OCI-M2 (cell line): ENCODE measurements around the gene PPRC1.

Source experiments
- DNase-seq: peaks from one replicate; lab custom pipeline; 2025; ENCODE audit not compliant: unreplicated experiment; lab: John Stamatoyannopoulos, UW

Gene PPRC1

DNA sequence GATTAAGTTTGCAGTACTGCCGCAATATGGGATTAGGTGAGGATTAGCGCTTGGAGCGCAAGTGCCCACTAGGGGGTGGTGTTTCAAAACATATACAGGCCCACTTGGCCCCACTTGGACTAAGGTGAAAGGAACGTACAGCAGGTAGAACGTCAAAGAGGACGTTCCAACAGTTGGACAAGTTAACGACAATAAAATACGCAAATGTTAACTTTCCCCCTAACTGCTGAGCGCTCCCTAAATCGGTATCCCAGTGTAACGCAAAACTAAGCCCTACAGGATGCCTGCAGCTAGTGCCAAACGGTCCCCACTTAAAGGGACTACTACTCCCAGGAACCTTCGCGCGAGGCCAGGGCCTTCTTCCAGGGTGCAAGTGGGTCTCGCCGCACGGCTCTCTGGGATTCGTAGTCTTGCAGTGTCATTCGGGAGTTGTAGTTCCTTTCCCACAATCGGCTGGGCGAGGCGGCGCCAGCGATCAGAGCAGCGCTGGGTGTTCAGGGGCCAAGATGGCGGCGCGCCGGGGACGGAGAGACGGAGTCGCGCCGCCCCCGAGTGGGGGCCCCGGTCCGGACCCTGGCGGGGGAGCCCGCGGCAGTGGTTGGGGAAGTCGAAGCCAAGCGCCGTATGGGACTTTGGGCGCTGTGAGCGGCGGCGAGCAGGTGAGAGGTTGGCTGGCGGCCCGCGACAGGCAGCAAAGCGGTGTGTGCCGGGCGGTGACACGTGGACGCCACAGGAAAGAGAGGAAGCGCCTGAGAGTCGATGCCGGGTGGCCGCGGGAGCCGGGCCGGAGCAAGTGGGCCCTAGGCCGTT is at the start of gene PPRC1:
Gene PPRC1 (plus strand): TSS at position 478 of the 810 bp plus-strand sequence. CDS start 29 bp downstream, at position 507.
- DNase-seq: peak; percentile 99

GRCh38 chr10:102083541-102083940 is 49.3 kb upstream of the PPRC1 start:
- DNase-seq: no peak

GRCh38 chr10:102085336-102085735 is 47.5 kb upstream of the PPRC1 start:
- DNase-seq: no peak

DNA sequence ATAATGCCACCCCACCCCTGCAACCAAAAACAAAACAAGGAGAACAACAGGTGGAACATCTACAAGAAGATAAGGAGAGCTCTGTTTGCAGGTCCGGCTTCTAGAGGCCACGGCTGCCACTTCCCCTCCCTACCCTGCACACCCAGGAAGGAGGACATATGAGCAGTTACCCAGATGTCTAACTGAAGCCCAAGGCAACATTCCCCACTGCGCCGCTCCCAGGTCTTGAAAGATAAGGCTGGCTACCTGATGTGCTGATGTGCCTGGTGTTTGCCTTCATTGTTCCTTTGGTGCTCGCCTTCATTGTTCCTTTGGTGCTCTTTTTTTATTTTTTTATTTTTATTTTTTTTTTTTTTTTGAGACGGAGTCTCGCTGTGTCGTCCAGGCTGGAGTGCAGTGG is 46.6 kb upstream of the PPRC1 start:
- no peak for DNase-seq

DNA sequence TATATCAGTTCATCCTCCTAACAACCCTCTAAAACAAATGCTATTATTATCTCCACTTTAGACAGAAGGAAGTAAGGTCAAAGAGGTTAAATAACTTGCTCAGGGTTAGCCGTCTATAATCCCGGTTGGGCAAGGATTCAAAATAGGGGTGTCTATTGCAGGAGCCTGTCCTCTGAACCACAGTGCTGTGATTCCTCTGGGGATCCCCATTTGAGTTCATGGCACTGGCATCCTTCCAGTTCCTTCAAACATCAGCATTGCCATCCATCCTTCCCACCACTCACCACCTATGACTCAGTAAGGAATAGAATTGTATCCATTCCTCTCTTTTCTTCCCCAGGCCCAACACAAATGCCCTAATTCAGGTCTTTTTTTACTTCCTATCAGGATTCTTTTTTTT is 42.1 kb upstream of the PPRC1 start:
- no peak for DNase-seq

GRCh38 chr10:102096449-102096848 is 36.4 kb upstream of the PPRC1 start:
- DNase-seq: no peak

DNA sequence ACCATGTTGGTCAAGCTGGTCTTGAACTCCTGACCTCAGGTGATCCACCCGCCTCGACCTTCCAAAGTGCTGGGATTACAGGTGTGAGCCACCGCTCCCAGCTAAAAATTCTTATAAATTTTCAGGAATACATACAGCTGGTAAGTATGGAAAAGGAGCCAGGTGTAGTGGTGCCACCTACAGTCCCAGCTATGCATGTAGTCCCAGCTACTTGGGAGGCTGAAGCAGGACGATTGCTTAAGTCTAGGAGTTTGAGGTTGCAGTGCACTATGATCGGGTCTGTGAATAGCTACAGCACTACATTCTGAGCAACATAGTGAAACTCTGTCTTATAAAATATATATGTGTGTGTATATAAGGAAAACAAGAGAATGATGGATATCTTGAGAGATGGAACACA is 31.7 kb upstream of the PPRC1 start:
- DNase-seq: no peak

DNA sequence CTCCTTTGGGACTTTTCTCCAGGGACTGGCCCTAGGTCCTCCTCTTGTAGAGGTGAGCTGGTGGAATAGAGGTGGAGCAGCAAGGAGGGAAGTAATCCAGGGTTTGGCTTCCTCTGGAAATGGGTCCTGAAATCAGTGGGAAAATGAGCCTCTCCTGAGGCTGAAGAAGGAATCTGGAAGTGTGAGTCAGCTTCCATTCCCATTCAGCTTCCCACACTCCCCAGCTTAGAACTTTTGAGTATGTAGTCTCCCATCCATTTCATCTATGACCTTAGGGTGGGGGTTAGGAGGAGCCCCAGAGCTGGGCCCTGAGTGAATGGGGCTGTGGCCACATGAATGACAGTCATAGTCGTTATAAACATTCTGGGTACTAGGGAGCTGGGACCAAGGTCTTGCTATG is 30.4 kb upstream of the PPRC1 start:
- DNase-seq: no peak

DNA sequence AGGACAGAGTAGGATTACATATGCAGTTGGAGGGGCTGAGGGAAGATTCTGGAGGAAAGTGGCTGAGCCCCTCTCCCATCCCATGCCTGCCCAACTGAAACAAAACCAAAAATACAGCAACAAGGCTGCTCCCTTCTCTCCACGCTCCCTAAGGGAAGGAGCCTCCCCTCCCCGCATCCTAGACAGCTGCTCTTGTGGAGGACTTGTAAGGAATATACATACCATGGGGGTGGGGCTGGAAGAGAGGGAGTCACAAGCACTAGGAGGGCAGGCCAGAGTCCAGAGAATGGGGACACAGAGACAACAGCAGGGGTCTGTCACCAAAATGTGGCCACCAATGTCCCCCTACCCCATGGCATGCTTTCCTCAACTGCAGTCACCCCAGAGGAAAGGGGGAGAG is 25.8 kb upstream of the PPRC1 start:
- DNase-seq: no peak

GRCh38 chr10:102109166-102110116 is 23.4 kb upstream of the PPRC1 start:
- DNase-seq: no peak

DNA sequence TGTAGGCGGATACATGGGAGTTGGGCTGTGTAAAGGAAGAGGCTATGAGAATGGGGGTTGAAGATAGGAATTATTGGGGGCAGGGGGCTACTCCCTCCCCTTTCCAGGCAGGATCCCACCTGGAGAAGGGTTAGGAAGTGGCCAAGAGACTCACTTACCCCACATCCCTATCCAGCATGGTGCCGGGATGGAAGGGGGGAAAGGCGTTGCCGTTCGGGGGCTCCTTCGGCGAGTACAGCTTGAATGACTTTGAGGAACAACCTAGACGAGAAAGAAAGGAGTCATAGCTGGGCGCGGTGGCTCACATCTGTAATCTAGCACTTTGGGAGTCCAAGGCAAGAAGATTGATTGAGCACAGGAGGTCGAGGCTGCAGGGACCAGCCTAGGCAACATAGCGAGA is 21.6 kb upstream of the PPRC1 start:
- DNase-seq: no peak

- DNase-seq: peak; percentile 91
Measured at GRCh38 chr10:102112210-102112817, 20.5 kb upstream of the PPRC1 start.

- no peak for DNase-seq
Measured at GRCh38 chr10:102113261-102113955, 19.4 kb upstream of the PPRC1 start.

DNA sequence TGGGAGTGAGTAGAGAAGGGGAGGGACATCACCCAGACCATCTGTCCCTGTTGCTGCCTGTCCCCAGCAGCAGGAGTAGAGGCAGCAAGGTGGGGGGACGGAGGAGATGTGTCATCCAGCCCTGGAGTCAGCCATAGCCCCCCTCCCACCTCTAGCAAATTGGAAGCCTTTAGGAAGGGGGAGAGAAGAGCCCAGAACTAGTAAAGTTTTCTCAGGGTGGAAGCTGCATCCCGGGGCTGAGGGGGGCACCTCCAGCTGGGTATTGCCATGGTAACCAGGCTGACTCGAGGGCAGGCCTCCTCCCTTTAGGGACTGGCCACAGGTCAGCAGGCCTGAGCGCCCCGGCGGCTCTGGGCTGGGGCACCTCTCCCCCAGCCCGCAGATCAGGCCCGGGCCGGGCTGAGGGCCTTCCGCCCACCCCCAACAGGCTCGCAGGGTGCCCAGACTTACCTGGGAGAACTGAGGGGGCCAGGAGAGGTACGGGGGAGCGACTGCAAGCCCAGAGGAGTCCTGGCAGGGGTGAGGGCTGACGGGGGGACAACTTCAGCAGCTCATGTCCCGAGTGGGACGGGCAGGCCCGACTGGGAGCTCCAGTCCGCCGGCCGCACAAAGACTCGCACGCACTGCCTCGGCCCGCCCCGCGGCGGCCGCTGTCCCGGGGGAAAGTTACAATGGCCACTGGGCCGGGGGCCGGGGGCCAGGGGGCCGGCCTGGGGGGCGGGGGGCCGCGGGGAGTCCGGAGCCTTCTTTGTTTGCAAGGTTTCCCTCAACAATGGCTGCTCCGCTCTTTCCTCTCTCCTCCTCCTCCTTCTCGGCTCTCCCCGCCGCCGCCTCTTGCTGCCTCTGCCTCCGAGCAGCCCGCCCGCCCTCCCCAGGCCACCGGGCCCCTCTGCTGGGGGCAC is 18.6 kb upstream of the PPRC1 start:
- no peak for DNase-seq

DNA sequence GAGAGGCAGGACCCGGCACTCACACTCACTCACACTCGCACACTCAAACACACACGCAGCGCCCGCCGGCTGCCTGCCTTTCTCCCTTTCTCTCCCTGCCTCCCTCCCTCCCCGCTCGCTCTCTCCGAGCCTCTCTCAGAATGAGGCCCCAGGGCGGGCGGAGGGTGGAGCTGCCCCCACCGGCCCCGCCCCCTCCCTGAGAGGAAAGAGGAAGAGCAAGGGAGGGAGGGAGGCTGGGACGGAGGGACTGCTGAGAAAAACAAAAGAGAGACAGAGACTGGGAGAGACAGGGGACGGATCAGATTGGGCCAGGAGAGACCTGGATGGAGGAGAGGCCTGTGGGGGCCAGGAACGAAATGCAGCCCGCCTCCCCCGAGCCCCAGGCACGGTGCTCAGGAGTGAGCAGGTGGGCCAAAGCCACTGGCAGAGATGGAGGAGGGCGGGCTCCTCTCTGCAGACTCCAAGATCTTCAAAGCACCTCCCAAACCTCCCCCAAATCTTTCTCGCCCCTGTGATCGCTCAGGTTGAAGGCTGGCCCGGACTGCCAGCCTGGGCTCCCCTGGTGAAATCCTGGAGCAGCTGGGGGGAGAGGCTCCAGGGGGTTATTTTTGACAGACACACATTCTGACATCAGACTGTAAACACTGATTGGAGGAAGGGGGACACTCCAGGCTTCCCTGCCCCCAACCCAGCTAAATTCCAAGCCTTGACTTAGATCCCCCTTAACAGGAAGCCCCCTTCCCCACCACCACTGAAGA is 17.8 kb upstream of the PPRC1 start:
- no peak for DNase-seq

- DNase-seq: no peak
Measured at GRCh38 chr10:102115775-102116174, 17.1 kb upstream of the PPRC1 start.

- DNase-seq: no peak
Measured at GRCh38 chr10:102116656-102117055, 16.2 kb upstream of the PPRC1 start.

- DNase-seq: peak; percentile 54
Measured at GRCh38 chr10:102117391-102118159, 15.3 kb upstream of the PPRC1 start.
